LNCAP (cell line): ENCODE data around the gene PKP3.

ENCODE experiments used
- CTCF ChIP-seq: fragments of 450-650 bp; IDR thresholded peaks from 2 replicates; pipeline ENCODE4 v1.5.1; 2017; ENCODE audit warnings: mild to moderate bottlenecking

The PKP3 gene

GRCh38 chr11:426851-427250 lies 32.8 kb downstream of the PKP3 start:
- TF ChIP-seq CTCF: no peak

GRCh38 chr11:428295-428694 lies 34.3 kb downstream of the PKP3 start:
- TF ChIP-seq CTCF: no peak

GRCh38 chr11:429391-429790 lies 35.4 kb downstream of the PKP3 start:
- no peak for TF ChIP-seq CTCF

- no peak for TF ChIP-seq CTCF
Observed at GRCh38 chr11:429931-430456, 36.0 kb downstream of the PKP3 start.

- TF ChIP-seq CTCF: no peak
Observed at GRCh38 chr11:431921-432320, 37.9 kb downstream of the PKP3 start.

- TF ChIP-seq CTCF: no peak
Observed at GRCh38 chr11:432501-433100, 38.6 kb downstream of the PKP3 start.

GRCh38 chr11:433111-433510 lies 39.1 kb downstream of the PKP3 start:
- TF ChIP-seq CTCF: no peak

GRCh38 chr11:433641-434040 lies 39.6 kb downstream of the PKP3 start:
- no peak for TF ChIP-seq CTCF
